ENCODE measurements around the gene GRB2.

The GRB2 gene

DNA sequence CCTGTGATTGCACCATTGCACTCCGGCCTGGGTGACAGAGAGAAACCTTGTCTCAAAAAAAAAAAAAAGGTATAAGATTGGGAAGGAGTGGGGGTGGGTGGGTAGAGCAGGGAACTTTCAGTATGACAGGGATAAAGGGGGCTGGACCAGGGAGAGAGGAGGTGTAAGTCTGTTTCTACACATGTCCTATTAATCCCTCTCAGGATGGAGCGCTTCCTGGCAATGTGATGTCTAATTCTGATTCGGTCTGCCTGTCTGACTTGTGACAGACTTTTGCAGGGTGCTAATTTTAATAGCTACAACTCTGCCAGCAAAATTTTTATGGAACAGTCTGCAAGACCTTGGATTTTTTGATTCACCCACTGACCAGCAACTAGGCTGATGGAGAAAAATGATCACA lies 62.5 kb downstream of the GRB2 start:
- H3K9me3 ChIP-seq (ENCODE audit: control insufficient read depth, insufficient read depth, low read length), result no peaks in the 10 kb centered on the region
- H3K9ac ChIP-seq (ENCODE audit: low read depth, low read length), result no peak overlapping the region
- H3K36me3 ChIP-seq (ENCODE audit: control insufficient read depth, insufficient read depth, low read length), result no peaks in the 10 kb centered on the region
- H3K4me3 ChIP-seq (ENCODE audit: low read depth, low read length), result no peak overlapping the region
- no peaks in the 10 kb centered on the region for H3K27me3 ChIP-seq (ENCODE audit: control insufficient read depth, insufficient read depth, low read length)
- peaks cover 33% of the 10 kb centered on the region for H3K4me1 ChIP-seq (ENCODE audit: control insufficient read depth, insufficient read depth, low read length)

DNA sequence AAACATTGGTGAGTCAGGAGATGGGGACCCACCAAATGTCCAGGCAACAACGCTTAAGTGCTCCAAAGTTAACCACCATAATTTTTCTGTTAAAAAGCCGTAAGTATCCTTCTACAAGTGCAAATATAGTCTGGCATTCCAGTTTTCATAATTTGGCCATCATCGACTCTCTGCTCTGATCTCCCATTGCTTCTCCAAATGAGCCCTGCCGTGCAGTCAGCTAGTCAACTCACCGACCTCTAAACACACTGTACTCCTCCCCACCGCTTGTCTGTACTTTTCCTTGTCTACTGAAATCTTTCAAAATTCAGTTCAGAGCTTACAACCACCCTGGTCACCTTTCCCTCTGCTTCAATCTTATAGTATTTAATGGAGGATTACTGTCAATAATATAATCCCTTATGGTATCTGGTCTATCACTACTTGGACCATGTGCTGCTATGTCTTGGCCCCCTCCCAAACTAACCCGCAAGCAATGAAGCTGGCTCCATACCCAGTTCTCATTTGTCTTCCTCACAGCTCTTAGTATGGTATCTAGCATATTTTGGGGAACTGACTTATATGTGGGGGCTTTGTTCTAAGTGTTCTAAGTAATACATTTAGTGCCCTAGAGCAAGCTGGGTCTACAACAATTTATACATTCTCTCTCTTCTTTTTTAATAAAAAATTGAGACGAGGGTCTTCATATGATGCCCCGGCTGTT lies 63.5 kb downstream of the GRB2 start:
- H3K4me3 ChIP-seq (ENCODE audit: low read depth, low read length), result no peak overlapping the region
- no peak overlapping the region for H3K9ac ChIP-seq (ENCODE audit: low read depth, low read length)
- no peaks in the 10 kb centered on the region for H3K36me3 ChIP-seq (ENCODE audit: control insufficient read depth, insufficient read depth, low read length)
- no peaks in the 10 kb centered on the region for H3K27me3 ChIP-seq (ENCODE audit: control insufficient read depth, insufficient read depth, low read length)
- H3K9me3 ChIP-seq (ENCODE audit: control insufficient read depth, insufficient read depth, low read length), result no peaks in the 10 kb centered on the region
- H3K4me1 ChIP-seq (ENCODE audit: control insufficient read depth, insufficient read depth, low read length), result peaks cover 25% of the 10 kb centered on the region

DNA sequence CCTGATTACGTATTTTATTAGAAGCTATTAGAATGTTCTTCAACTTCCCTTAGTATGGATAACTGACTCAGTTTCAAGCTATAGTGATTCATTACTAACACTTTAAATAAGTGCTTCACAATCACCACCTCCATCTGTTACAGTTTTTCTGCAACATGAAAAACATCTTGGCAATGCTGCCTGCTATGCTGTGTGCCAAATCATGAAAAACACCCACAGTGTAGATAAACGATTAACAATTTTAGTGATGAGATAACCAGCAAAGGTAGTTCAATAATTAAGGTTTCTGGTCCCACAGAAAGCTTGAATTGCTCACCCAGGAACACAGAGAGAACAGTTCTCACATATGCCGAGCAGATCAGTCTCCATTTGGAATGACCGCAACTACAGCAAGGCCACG lies 64.8 kb downstream of the GRB2 start:
- H3K9me3 ChIP-seq (ENCODE audit: control insufficient read depth, insufficient read depth, low read length), result no peaks in the 10 kb centered on the region
- no peak overlapping the region for H3K9ac ChIP-seq (ENCODE audit: low read depth, low read length)
- H3K4me3 ChIP-seq (ENCODE audit: low read depth, low read length), result no peak overlapping the region
- no peaks in the 10 kb centered on the region for H3K27me3 ChIP-seq (ENCODE audit: control insufficient read depth, insufficient read depth, low read length)
- H3K4me1 ChIP-seq (ENCODE audit: control insufficient read depth, insufficient read depth, low read length), result peaks cover 20% of the 10 kb centered on the region
- H3K36me3 ChIP-seq (ENCODE audit: control insufficient read depth, insufficient read depth, low read length), result no peaks in the 10 kb centered on the region

DNA sequence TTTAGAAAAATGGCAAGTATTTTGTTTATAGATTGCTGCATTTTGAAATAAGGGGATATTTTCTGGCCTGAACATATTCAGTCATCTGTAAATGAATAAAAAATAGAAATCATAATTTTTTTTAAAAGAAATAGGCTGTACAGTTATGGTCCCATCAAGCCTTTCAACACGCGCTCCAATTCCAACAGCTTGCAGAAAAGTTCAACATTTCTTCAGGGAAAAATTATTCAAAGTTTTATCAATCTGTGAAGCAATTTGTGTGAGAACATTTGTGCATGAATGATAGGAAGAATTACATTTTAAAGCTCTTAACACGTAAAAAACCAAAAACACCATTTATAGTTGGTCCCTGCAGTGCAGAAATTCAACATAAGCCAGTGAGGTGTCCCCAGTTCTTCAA lies 65.5 kb downstream of the GRB2 start:
- H3K4me1 ChIP-seq (ENCODE audit: control insufficient read depth, insufficient read depth, low read length), result peaks cover 20% of the 10 kb centered on the region
- H3K9me3 ChIP-seq (ENCODE audit: control insufficient read depth, insufficient read depth, low read length), result no peaks in the 10 kb centered on the region
- H3K36me3 ChIP-seq (ENCODE audit: control insufficient read depth, insufficient read depth, low read length), result no peaks in the 10 kb centered on the region
- H3K4me3 ChIP-seq (ENCODE audit: low read depth, low read length), result no peak overlapping the region
- no peaks in the 10 kb centered on the region for H3K27me3 ChIP-seq (ENCODE audit: control insufficient read depth, insufficient read depth, low read length)
- H3K9ac ChIP-seq (ENCODE audit: low read depth, low read length), result no peak overlapping the region

DNA sequence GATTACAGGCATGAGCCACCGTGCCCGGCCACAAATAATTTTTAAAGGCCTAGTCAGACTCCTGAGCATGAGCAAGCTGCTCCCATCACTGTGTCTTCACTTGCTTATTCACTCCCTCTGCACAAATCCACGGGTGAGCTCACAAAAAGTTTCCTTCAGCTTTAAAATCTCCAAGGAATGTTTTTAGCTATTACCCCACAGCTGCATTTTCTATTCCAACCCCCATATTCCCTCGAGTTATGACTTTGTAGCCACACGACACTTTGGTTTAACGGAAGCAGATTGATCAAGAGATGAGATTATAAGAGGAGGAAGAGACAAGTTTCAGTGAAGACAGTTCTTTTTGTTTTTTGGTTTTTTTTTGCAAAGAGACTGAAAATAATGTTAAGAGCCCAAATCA lies 67.1 kb downstream of the GRB2 start:
- H3K36me3 ChIP-seq (ENCODE audit: control insufficient read depth, insufficient read depth, low read length), result no peaks in the 10 kb centered on the region
- peaks cover 9% of the 10 kb centered on the region for H3K4me1 ChIP-seq (ENCODE audit: control insufficient read depth, insufficient read depth, low read length)
- no peaks in the 10 kb centered on the region for H3K9me3 ChIP-seq (ENCODE audit: control insufficient read depth, insufficient read depth, low read length)
- no peak overlapping the region for H3K4me3 ChIP-seq (ENCODE audit: low read depth, low read length)
- H3K9ac ChIP-seq (ENCODE audit: low read depth, low read length), result no peak overlapping the region
- H3K27me3 ChIP-seq (ENCODE audit: control insufficient read depth, insufficient read depth, low read length), result no peaks in the 10 kb centered on the region

DNA sequence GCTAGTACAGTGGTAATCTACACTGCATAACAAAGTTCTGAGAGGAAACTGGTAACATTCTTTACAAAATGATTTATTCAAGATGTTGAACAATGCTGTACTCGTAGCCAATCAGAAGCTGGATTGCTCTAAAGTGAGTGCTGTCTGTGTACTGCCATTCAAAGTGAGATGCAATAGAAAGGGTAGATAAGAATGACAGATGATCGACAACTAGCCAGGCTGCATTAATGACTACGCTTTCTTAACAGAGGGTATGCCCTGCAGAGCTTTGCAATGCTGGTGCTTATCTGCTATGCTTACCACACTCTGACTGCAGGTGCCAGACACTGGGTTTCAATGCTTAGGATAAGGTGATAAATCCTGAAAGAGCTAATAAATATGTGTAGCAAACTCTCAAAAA lies 70.2 kb downstream of the GRB2 start:
- H3K4me3 ChIP-seq (ENCODE audit: low read depth, low read length), result no peak overlapping the region
- no peak overlapping the region for H3K9ac ChIP-seq (ENCODE audit: low read depth, low read length)
- H3K4me1 ChIP-seq (ENCODE audit: control insufficient read depth, insufficient read depth, low read length), result peaks cover 7% of the 10 kb centered on the region
- no peaks in the 10 kb centered on the region for H3K9me3 ChIP-seq (ENCODE audit: control insufficient read depth, insufficient read depth, low read length)
- no peaks in the 10 kb centered on the region for H3K27me3 ChIP-seq (ENCODE audit: control insufficient read depth, insufficient read depth, low read length)
- H3K36me3 ChIP-seq (ENCODE audit: control insufficient read depth, insufficient read depth, low read length), result no peaks in the 10 kb centered on the region

DNA sequence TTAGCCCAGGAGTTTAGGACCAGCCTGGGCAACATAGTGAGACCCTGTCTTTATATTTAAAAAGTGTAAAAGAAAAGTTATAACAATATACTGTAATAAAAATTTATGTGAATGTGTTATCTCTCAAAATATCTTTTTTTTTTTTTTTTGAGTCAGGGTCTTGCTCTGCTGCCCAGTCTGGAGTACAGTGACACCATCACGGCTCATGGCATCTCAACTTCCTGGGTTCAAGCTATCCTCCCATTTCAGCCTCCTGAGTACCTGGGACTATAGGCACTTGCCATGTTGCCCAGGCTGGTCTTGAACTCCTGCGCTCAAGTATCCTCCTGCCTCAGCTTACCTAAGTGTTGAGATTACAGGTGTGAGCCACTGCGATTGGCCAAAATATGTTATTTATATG lies 70.8 kb downstream of the GRB2 start:
- no peaks in the 10 kb centered on the region for H3K27me3 ChIP-seq (ENCODE audit: control insufficient read depth, insufficient read depth, low read length)
- no peaks in the 10 kb centered on the region for H3K9me3 ChIP-seq (ENCODE audit: control insufficient read depth, insufficient read depth, low read length)
- H3K4me1 ChIP-seq (ENCODE audit: control insufficient read depth, insufficient read depth, low read length), result peaks cover 7% of the 10 kb centered on the region
- H3K36me3 ChIP-seq (ENCODE audit: control insufficient read depth, insufficient read depth, low read length), result no peaks in the 10 kb centered on the region
- no peak overlapping the region for H3K9ac ChIP-seq (ENCODE audit: low read depth, low read length)
- H3K4me3 ChIP-seq (ENCODE audit: low read depth, low read length), result no peak overlapping the region

DNA sequence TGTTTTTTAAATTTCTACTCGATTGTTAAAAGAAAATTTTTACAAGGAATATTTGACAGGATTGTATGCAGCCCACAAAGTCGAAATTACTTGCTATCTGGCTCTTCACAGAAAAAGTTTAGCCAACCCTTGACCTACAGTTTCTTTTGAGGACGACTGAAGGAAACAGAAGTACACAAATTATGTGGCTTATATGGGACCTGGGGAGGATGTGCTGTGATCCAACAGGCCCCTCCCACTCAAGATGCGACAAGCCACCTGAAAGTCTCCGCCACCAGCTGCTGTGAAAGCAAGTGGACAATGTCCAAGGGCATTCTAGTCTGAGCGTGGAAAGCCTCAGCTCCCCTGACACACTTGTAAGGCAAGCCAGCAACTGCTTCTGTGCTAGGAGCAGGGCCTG lies 73.8 kb downstream of the GRB2 start:
- no peak overlapping the region for H3K4me3 ChIP-seq (ENCODE audit: low read depth, low read length)
- H3K27me3 ChIP-seq (ENCODE audit: control insufficient read depth, insufficient read depth, low read length), result no peaks in the 10 kb centered on the region
- H3K36me3 ChIP-seq (ENCODE audit: control insufficient read depth, insufficient read depth, low read length), result no peaks in the 10 kb centered on the region
- H3K4me1 ChIP-seq (ENCODE audit: control insufficient read depth, insufficient read depth, low read length), result peaks cover 8% of the 10 kb centered on the region
- no peak overlapping the region for H3K9ac ChIP-seq (ENCODE audit: low read depth, low read length)
- no peaks in the 10 kb centered on the region for H3K9me3 ChIP-seq (ENCODE audit: control insufficient read depth, insufficient read depth, low read length)

DNA sequence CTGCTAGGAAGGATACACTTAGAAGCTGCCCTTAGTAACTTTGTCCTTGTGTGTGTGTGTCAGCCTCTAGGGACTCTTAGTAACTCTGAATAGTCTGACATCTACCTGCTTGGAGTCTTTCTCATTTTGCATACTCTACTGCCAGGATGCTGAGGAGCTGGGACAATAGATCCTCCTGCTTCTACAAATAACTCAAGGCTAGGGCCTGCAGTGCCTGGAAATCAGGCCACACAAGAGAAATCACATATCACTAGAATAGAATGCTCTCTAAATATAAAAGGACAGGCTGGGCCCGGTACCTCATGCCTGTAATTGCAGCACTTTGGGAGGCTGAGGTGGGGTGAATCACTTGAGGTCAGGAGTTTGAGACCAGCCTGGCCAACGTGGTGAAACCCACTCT lies 77.7 kb downstream of the GRB2 start:
- Histone ChIP-seq H3K9ac (ENCODE audit: low read depth, low read length) (no peak overlapping the region), H3K4me1 (ENCODE audit: control insufficient read depth, insufficient read depth, low read length) (peaks cover 12% of the 10 kb centered on the region), H3K36me3 (ENCODE audit: control insufficient read depth, insufficient read depth, low read length) (peaks cover 3% of the 10 kb centered on the region), H3K9me3 (ENCODE audit: control insufficient read depth, insufficient read depth, low read length) (no peaks in the 10 kb centered on the region), H3K4me3 (ENCODE audit: low read depth, low read length) (no peak overlapping the region), H3K27me3 (ENCODE audit: control insufficient read depth, insufficient read depth, low read length) (no peaks in the 10 kb centered on the region)

DNA sequence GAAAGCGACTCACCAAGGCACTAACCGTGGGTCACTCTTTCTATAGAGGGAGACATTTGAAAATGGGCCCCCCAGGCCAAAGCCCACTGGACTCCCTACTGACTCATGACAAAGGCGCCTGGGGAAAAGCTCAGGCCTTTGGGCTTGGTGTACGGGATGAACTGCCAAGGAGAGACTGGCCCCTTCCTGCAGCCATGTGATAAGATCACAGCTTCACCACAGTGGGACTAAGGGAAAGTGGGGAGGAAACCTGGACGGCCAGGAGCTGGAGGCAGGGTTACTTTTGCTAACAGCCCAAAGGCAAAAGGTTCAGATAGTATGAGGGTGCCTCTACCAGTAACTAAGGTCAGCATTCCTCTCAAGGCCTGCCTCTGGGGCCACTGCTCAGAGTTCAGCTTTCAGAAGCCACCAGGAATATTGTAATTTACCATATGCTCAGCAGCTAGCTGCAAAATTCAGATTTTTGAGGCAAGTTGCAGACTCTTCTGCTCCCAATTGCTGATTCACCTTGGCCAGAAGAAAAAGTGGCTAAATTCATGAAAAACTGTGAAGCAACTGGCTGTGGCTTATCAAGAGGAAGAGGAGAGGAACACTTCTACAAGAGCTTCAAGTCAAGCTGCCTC lies 79.1 kb downstream of the GRB2 start:
- Histone ChIP-seq H3K4me1 (ENCODE audit: control insufficient read depth, insufficient read depth, low read length) (peaks cover 12% of the 10 kb centered on the region), H3K9me3 (ENCODE audit: control insufficient read depth, insufficient read depth, low read length) (no peaks in the 10 kb centered on the region), H3K36me3 (ENCODE audit: control insufficient read depth, insufficient read depth, low read length) (peaks cover 8% of the 10 kb centered on the region), H3K4me3 (ENCODE audit: low read depth, low read length) (no peak overlapping the region), H3K9ac (ENCODE audit: low read depth, low read length) (no peak overlapping the region), H3K27me3 (ENCODE audit: control insufficient read depth, insufficient read depth, low read length) (no peaks in the 10 kb centered on the region)

DNA sequence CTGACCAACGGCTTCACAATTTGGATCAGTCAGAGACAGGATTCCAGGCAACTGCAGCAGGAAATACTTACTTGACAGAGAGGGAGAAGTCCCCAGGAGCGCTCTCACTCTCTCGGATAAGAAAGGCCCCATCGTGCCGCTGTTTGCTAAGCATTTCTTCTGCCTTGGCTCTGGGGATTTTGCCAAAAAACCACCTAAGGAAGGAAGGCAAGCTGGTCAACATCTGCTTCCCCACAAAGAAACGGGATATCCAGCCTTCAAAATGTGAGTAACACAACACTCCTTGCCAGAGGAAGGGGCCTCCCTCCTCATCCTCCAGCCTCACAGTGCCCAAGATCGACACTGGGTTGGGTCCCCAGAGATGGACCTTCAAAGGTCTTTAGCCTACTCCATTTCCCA lies 79.7 kb downstream of the GRB2 start:
- Histone ChIP-seq H3K36me3 (ENCODE audit: control insufficient read depth, insufficient read depth, low read length) (peaks cover 11% of the 10 kb centered on the region), H3K4me3 (ENCODE audit: low read depth, low read length) (no peak overlapping the region)

DNA sequence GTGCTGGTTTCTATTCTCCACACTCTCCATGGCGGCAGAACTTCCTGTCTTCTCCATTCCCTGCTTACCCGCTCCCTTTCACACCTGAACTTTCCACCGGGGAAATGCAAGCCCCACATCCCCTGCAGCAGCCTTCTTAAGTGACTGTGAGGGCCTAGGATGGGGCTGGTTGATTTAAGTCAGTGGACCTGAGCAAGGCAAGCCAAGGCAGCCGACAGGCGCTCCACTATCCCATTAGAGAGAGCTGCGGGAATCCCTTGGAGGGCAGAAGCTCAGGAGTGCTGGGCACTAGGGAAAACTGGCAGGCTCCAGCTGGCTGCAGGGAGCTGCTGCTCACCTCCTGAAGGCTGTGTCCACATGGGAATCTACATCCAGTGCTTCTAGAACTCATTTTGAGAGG lies 80.1 kb downstream of the GRB2 start:
- Histone ChIP-seq H3K36me3 (ENCODE audit: control insufficient read depth, insufficient read depth, low read length) (peaks cover 15% of the 10 kb centered on the region), H3K9ac (ENCODE audit: low read depth, low read length) (no peak overlapping the region), H3K9me3 (ENCODE audit: control insufficient read depth, insufficient read depth, low read length) (no peaks in the 10 kb centered on the region), H3K4me3 (ENCODE audit: low read depth, low read length) (no peak overlapping the region), H3K4me1 (ENCODE audit: control insufficient read depth, insufficient read depth, low read length) (peaks cover 5% of the 10 kb centered on the region), H3K27me3 (ENCODE audit: control insufficient read depth, insufficient read depth, low read length) (no peaks in the 10 kb centered on the region)

More for the DNA sequence above, 79.7 kb downstream of the GRB2 start:
- H3K4me1 ChIP-seq (ENCODE audit: control insufficient read depth, insufficient read depth, low read length), result peaks cover 8% of the 10 kb centered on the region
- no peaks in the 10 kb centered on the region for H3K27me3 ChIP-seq (ENCODE audit: control insufficient read depth, insufficient read depth, low read length)
- H3K9me3 ChIP-seq (ENCODE audit: control insufficient read depth, insufficient read depth, low read length), result no peaks in the 10 kb centered on the region
- no peak overlapping the region for H3K9ac ChIP-seq (ENCODE audit: low read depth, low read length)
